HepG2 (cell line): Measurements from ENCODE around the gene PSMB3. TPM values are rescaled to one million over a fixed set of nuclear protein-coding genes. Genes with fewer than 3 reads are reported as not detected.
A peak's percentile ranks its signal among the peaks of the same experiment; 100 is the strongest.

Source experiments
- ATAC-seq: fragments of 200-7000 bp; cut with Tn5 transposase; 3 replicates; pipeline ENCODE4 v1.9.1; 2020; ENCODE audit warnings: mild to moderate bottlenecking, moderate library complexity
- BruUV-seq: library from RNA; stranded (reverse); fragments of 400-500 nt; replicated peaks from 2 replicates; lab custom pipeline; 2021; lab: Mats Ljungman, UMichigan
- CTCF ChIA-PET: fragments of 300-600 bp; formaldehyde crosslinking; extraction: SDS; loops from one replicate; lab custom pipeline; 2021; ENCODE audit warnings: low total read pairs, inconsistent platforms, low intra/inter-chr PET ratio; lab: Yijun Ruan, JAX
- POLR2A ChIA-PET: fragments of 350-600 bp; sonication (Branson Sonifier 250); formaldehyde crosslinking; loops from one replicate; lab custom pipeline; 2020; ENCODE audit warnings: antibody characterized with exemption, inconsistent platforms; lab: Yijun Ruan, JAX
- DNase-seq: peaks from one replicate; pipeline ENCODE4 v3.0.0-alpha.2; 2015; ENCODE audit warnings: low spot score
- FAIRE-seq: peaks from 3 replicates; lab custom pipeline; 2011; peaks lifted over from hg19 to GRCh38; lab: Jason Lieb, UNC
- H2AFZ ChIP-seq: one replicate; pipeline ENCODE4 v1.6.1; 2011; ENCODE audit warnings: low read length, inconsistent platforms
- H3K27ac ChIP-seq: fragments of 300-600 bp; 3 replicates; pipeline ENCODE4 v1.8.0; 2011; ENCODE audit warnings: mixed run types, mild to moderate bottlenecking, mixed read lengths, low read length, inconsistent platforms; ENCODE audit not compliant: insufficient read depth; ENCODE audit errors: extremely low read length
- H3K27me3 ChIP-seq, 2 experiments: fragments of 200-600 bp in 1 of 2; 2 replicates in 1 of 2; 3 replicates in 1 of 2; pipeline versions ENCODE4 v1.6.0 to v1.8.0; 2011; ENCODE audit warnings: low read length in 2 of 2, mild to moderate bottlenecking in 2 of 2, moderate library complexity in 2 of 2, inconsistent platforms in 1 of 2; ENCODE audit not compliant: insufficient read depth in 2 of 2, control insufficient read depth in 1 of 2
- H3K36me3 ChIP-seq, 2 experiments: fragments of 200-600 bp in 1 of 2; replicated peaks in 1 of 2; 2 replicates in 1 of 2; 3 replicates in 1 of 2; pipeline versions ENCODE4 v1.5.1 to v1.8.0; 2011; ENCODE audit warnings: low read length in 2 of 2, inconsistent platforms in 1 of 2; ENCODE audit not compliant: insufficient read depth in 2 of 2, control insufficient read depth in 1 of 2
- H3K4me1 ChIP-seq: 2 replicates; pipeline ENCODE4 v1.5.1; 2012; ENCODE audit warnings: low read length, inconsistent platforms; ENCODE audit not compliant: insufficient read depth
- H3K4me2 ChIP-seq: 2 replicates; pipeline ENCODE4 v1.6.0; 2011; ENCODE audit warnings: low read depth, low read length, inconsistent platforms
- H3K4me3 ChIP-seq, 3 experiments: fragments of 200-600 bp in 1 of 3; sonication (generic), shearing (Covaris generic) in 1 of 3; replicated peaks in 1 of 3; 2 replicates each; pipeline ENCODE4 v1.5.1; 2011 to 2016; ENCODE audit warnings: low read length in 3 of 3, inconsistent platforms in 2 of 3, low read depth in 2 of 3, mild to moderate bottlenecking in 2 of 3, control low read depth in 1 of 3, mixed read lengths in 1 of 3; ENCODE audit not compliant: insufficient read depth in 1 of 3
- H3K79me2 ChIP-seq: one replicate; pipeline ENCODE4 v1.6.1; 2011; ENCODE audit warnings: low read length, inconsistent platforms; ENCODE audit not compliant: insufficient read depth
- H3K9ac ChIP-seq: 2 replicates; pipeline ENCODE4 v1.6.0; 2011; ENCODE audit warnings: mild to moderate bottlenecking, low read depth, low read length, inconsistent platforms; ENCODE audit not compliant: insufficient read depth
- H3K9me3 ChIP-seq: 2 replicates; pipeline ENCODE4 v1.5.1; 2012; ENCODE audit warnings: mild to moderate bottlenecking, low read length
- H4K20me1 ChIP-seq: 2 replicates; pipeline ENCODE4 v1.6.0; 2011; ENCODE audit warnings: inconsistent platforms, mild to moderate bottlenecking, low read length, moderate library complexity; ENCODE audit not compliant: insufficient read depth
- AGO2 ChIP-seq: fragments of 200-400 bp; formaldehyde crosslinking; optimal IDR thresholded peaks from 2 replicates; pipeline ENCODE3; 2017; ENCODE audit warnings: mild to moderate bottlenecking, low read depth, low read length, moderate library complexity
- ZNF75D ChIP-seq: sonication (generic); formaldehyde crosslinking; IDR thresholded peaks from 2 replicates; pipeline ENCODE4 v1.8.1; 2023; ENCODE audit warnings: missing genetic modification reagents, mild to moderate bottlenecking, borderline replicate concordance
- ZNF883 ChIP-seq: sonication (generic); formaldehyde crosslinking; IDR thresholded peaks from 2 replicates; pipeline ENCODE4 v1.5.1; 2020; ENCODE audit warnings: mild to moderate bottlenecking, missing genetic modification reagents; ENCODE audit errors: not compliant biosample characterization
- whole genome bisulfite sequencing: methylation state at CpG from one replicate; pipeline ENCODE4 v1.1.6; 2017; ENCODE audit warnings: low lambda C conversion rate; 5-methylcytosine and 5-hydroxymethylcytosine counted together
- in situ Hi-C: cut with HindIII; loops from 2 replicates; pipeline ENCODE4 v1.10.0; 2017; ENCODE audit warnings: low pct_unique_long_range_greater_than_20kb; ENCODE audit not compliant: extremely low pct_ligation_motif_present
- intact Hi-C: fragments of 100-400 bp; cut with micrococcal nuclease; formaldehyde crosslinking; loops from one replicate; pipeline ENCODE4 v1.10.0; 2022; ENCODE audit not compliant: unreplicated experiment
- polyA plus RNA-seq, 8 experiments: library from polyadenylated mRNA; depleted of rRNA in 3 of 8; stranded (reverse) in 7 of 8; unstranded in 1 of 8; fragments of >200 nt; fragmentation: Illumina TruSeq in 4 of 8; extraction: Trizol in 4 of 8; gene quantifications; 2 replicates each; pipeline versions ENCODE4 v1.2.1 to v1.2.3, GENCODE V29; 2011 to 2016; ENCODE audit warnings: low read depth in 4 of 8, missing spikeins in 1 of 8, mixed read lengths in 1 of 8; ENCODE audit not compliant: insufficient read depth in 1 of 8
- total RNA-seq, 5 experiments: library from RNA; depleted of rRNA; stranded (reverse); fragments of >200 nt; fragmentation: Illumina TruSeq; extraction: Trizol; gene quantifications; 2 replicates each; pipeline ENCODE4 v1.2.3, GENCODE V29; 2016; ENCODE audit warnings: low read depth in 1 of 5
- TF ChIP-seq, protein P1 (sequence below): sonication (generic); formaldehyde crosslinking; IDR thresholded peaks from 2 replicates; pipeline ENCODE4 v1.5.1; 2020; ENCODE audit warnings: mild to moderate bottlenecking, missing genetic modification reagents, borderline replicate concordance

PSMB3 gene
- total and polyA plus RNA-seq, 2 of the 13 experiments (the other 11 are each of a cell fraction or from before 2014, with no cell fraction given), result 366 to 517 TPM

- TF ChIP-seq ZNF75D (CRISPR knock-in tag), result 0 out of 2 replicates have a peak, but pooled peaks have one; percentile 37
Measured at GRCh38 chr17:38738007-38738662, 14.4 kb upstream of the PSMB3 start (continued).

DNA sequence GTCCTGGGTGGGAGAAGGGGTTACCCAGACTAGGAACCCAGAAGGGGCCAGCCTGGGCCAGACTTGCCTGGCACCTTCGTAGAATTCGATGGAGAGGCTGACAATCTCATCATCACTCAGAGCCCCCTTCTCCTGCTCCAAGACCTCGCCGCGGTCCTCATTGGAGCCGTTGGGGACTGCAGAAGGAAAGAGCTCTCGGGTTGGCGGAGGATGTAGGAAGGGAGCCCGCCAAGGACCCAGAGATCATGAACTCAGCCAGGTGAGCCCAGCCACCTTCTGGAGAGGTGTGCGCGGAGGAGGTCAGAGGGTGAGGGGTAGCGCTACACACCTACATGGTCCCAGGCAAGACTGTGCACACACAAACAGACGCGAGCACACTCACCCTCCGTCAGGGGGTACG lies 13.9 kb upstream of the PSMB3 start:
- BruUV-seq, result no TSS peak
- Histone ChIP-seq H3K9ac (no peak overlapping the region), H3K27me3 (no peaks in the 10 kb centered on the region), H3K79me2 (peaks cover 41% of the 10 kb centered on the region), H3K27ac (no peak overlapping the region), H3K4me2 (no peak overlapping the region), H3K4me1 (peaks cover 41% of the 10 kb centered on the region), H3K4me3 (no peak overlapping the region), H2AFZ (no peak overlapping the region), H4K20me1 (peaks cover 39% of the 10 kb centered on the region), H3K36me3 (peaks cover 30 to 59% of the 10 kb centered on the region in 2 experiments), H3K9me3 (no peaks in the 10 kb centered on the region)
- ATAC-seq, result no peak
- no peak for DNase-seq
- TF ChIP-seq, protein P1, sequence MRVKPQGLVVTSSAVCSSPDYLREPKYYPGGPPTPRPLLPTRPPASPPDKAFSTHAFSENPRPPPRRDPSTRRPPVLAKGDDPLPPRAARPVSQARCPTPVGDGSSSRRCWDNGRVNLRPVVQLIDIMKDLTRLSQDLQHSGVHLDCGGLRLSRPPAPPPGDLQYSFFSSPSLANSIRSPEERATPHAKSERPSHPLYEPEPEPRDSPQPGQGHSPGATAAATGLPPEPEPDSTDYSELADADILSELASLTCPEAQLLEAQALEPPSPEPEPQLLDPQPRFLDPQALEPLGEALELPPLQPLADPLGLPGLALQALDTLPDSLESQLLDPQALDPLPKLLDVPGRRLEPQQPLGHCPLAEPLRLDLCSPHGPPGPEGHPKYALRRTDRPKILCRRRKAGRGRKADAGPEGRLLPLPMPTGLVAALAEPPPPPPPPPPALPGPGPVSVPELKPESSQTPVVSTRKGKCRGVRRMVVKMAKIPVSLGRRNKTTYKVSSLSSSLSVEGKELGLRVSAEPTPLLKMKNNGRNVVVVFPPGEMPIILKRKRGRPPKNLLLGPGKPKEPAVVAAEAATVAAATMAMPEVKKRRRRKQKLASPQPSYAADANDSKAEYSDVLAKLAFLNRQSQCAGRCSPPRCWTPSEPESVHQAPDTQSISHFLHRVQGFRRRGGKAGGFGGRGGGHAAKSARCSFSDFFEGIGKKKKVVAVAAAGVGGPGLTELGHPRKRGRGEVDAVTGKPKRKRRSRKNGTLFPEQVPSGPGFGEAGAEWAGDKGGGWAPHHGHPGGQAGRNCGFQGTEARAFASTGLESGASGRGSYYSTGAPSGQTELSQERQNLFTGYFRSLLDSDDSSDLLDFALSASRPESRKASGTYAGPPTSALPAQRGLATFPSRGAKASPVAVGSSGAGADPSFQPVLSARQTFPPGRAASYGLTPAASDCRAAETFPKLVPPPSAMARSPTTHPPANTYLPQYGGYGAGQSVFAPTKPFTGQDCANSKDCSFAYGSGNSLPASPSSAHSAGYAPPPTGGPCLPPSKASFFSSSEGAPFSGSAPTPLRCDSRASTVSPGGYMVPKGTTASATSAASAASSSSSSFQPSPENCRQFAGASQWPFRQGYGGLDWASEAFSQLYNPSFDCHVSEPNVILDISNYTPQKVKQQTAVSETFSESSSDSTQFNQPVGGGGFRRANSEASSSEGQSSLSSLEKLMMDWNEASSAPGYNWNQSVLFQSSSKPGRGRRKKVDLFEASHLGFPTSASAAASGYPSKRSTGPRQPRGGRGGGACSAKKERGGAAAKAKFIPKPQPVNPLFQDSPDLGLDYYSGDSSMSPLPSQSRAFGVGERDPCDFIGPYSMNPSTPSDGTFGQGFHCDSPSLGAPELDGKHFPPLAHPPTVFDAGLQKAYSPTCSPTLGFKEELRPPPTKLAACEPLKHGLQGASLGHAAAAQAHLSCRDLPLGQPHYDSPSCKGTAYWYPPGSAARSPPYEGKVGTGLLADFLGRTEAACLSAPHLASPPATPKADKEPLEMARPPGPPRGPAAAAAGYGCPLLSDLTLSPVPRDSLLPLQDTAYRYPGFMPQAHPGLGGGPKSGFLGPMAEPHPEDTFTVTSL (CRISPR knock-in tag), result no peak
- TF ChIP-seq ZNF883 (CRISPR knock-in tag) (peak; percentile 24), AGO2 (peak; percentile 27)
- ChIA-PET POLR2A (no interaction called here), CTCF (no interaction called here)
- no peak for FAIRE-seq
- WGBS, result 97% methylated on average over 16 of the region's 16 CpGs
- in situ Hi-C loops (no loop called here), intact Hi-C loops (no loop called here)
